Stimulated activated CD4-positive, alpha-beta T cell treated with anti-CD3 and anti-CD28 coated beads, Interleukin-4, amount 100 ng/mL, for 48 hours (primary cell): Measurements from ENCODE around the gene ADCY2.
A peak's percentile ranks its signal among the peaks of the same experiment; 100 is the strongest.

Experiments used
- DNase-seq, 2 donors: peaks; one replicate each; pipeline ENCODE4 v3.0.0-alpha.2; 2020; ENCODE audit warnings: low read depth in 2 of 2

The ADCY2 gene

GRCh38 chr5:7868773-7869473, 473.0 kb downstream of the ADCY2 start, which contains the start of the genes FASTKD3 and MTRR:
FASTKD3 (minus strand) TSS chr5:7869031; CDS start chr5:7868083, 948 bp downstream.
MTRR (plus strand) TSS chr5:7869148; CDS start chr5:7870795, 1,647 bp downstream.
- DNase-seq: peak; percentile 77 to 86

DNA sequence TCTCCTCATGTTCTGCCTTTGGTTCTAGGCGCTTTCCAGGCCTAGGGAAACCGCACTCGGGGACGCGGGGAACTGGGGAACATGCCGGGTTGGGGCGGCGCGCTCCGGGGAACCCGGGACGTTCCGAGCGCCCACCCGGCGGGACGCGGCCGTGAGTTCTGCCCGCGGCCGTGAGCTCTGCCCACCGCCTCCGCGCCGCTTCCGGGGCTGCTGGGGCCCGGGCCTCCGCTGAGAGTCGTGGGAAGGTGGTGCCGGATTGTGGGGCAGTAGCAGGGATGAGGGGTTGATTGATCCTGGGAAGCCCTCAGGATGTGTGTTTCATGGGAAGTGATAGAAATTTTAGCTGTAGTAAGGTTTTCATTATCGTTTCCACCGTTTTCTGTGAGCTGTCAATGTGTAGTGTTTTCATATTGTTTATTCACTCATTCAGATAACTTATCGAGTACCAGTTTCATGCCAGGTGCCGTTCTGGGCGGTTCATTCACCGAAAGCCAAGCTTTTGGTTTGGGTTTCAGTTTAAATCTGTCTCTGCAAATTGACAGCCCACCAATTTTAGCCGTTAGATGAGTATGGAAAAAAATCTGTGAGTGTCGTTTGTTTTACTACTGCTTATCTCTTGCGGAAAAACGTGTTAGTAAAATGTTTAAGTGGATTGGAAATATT, 473.7 kb downstream of the ADCY2 start:
- DNase-seq: no peak

- no peak for DNase-seq
Observed at GRCh38 chr5:7871653-7872052, 475.7 kb downstream of the ADCY2 start.

DNA sequence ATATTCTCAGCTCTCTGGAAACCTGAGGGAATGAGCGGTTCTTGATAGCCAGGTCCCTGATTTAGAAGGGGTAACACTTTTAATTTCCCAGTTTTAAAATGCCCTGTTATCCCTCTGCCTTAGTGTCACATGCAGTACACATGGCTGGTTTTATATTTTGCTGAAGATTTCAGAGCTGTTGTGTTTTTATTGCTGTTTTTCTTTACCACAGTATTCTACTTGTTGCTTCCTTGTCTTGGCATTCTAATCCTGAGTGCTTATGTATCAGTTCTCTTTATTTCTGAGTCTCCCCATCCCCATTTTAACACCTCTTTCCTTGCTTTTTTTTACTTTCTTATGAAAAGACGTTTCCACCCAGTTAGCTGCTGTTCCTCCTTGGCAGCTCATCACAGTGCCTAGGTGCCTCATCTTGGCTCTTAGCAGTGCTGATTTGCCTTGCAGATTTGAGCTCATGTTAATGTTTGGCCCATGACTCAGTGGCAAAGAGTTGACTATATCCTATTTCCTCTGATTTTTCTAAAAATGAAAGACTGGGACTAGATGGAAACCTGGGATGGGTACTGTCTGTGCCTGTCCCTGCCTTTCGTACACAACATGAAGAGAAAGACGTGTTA, 476.7 kb downstream of the ADCY2 start:
- no peak for DNase-seq

DNA sequence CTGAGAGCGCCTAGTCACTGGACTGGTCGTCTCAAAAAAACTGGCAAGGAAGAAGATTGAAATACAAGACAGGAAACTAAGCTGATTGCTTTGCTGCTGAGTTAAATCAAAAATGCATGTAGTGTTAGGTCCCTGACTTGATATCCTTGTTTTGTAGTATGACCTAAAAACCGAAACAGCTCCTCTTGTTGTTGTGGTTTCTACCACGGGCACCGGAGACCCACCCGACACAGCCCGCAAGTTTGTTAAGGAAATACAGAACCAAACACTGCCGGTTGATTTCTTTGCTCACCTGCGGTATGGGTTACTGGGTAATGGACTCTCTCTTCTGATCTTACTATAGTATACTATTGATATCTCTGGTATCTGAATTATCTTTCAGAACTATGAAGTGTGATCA, 477.3 kb downstream of the ADCY2 start:
- no peak for DNase-seq

DNA sequence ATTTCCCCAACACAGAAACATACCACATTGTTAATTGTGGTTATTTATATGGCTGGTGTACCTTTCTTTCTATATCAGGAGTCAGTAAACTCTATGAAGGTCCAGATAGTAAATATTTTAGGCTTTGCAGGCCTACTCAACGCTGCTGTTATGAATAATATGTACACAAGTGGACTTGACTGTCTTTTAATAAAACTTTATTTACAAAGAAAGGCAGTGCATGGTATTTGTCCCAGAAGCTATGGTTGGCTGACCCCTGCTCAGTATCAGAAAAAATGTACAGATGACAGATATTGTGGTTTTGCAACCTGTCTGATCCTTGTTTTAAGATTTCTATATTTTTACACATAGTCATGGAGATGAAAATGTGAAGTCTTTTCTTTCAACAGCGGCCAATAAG, 478.7 kb downstream of the ADCY2 start:
- no peak for DNase-seq

GRCh38 chr5:7875151-7875550, 479.2 kb downstream of the ADCY2 start:
- DNase-seq: no peak

DNA sequence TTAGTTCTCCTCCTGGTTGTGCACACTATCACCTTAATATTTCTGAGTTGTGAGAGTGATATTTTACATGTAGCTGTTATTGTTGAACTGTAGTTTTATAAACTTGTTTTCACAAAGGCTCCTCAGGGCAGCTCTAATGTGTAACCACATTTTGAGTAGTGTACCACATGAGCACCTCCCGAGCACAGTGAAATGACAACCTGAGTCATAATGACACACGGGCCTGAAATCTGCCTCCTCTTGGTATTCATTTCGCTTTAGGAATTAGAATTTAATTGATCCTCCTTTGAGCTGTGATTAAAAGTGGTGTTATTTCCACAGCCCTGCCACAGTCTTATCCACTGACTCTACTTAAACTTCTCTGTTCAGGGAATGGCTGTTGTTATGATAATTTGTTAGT, 480.9 kb downstream of the ADCY2 start:
- DNase-seq: no peak

DNA sequence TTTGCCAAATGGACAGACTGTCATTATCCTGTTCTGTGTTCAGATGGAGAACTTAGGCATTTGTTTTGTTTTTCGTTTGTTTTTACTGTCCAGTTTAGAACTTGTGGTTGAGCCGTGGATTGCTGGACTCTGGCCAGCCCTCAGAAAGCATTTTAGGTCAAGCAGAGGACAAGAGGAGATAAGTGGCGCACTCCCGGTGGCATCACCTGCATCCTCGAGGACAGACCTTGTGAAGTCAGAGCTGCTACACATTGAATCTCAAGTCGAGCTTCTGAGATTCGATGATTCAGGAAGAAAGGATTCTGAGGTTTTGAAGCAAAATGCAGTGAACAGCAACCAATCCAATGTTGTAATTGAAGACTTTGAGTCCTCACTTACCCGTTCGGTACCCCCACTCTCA, 481.9 kb downstream of the ADCY2 start:
- DNase-seq: no peak

DNA sequence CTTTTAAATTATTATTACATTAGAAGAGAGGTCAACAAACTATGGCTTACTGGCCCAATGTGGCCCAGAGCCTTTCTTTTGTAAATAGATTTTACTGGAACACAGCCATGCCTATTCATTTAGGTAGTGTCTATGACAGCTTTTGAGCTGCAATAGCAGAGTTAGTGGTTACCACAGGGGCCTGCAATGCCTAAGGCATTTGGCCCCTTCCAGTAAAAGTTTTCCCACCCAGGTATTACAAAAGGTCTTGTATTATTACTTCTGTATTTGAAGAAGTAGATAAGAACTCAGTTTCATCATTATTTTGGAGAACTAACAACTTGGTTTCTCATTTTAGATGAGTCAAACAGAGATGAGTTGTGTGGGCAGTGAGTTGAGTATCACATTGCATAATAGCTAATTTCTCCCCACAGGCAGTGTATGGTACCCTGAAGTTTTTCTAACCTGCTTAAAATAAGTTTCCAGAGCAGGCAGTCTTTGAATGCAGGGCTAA, 482.5 kb downstream of the ADCY2 start:
- DNase-seq: no peak
